Effector memory CD4-positive, alpha-beta T cell (primary cell): ENCODE data around the gene BAIAP3.
"Not testable (repeated sequence)": the region's sequence is repeated elsewhere in the genome, so short reads cannot be mapped to it uniquely, and the experiment has no call there.

Source experiments
- DNase-seq, 3 donors: peaks; one replicate each; pipeline ENCODE4 v3.0.0-alpha.2; 2020
- H3K27ac ChIP-seq: 2 replicates; pipeline ENCODE4 v1.7.0; 2013; ENCODE audit warnings: mild to moderate bottlenecking, low read length, moderate library complexity; ENCODE audit not compliant: insufficient read depth, poor library complexity, severe bottlenecking
- H3K27me3 ChIP-seq: replicated peaks from 2 replicates; pipeline ENCODE4 v1.7.0; 2013; ENCODE audit warnings: mild to moderate bottlenecking, low read length; ENCODE audit not compliant: insufficient read depth, control insufficient read depth, poor library complexity, severe bottlenecking
- H3K36me3 ChIP-seq: 2 replicates; pipeline ENCODE4 v1.7.0; 2013; ENCODE audit warnings: mild to moderate bottlenecking, low read length, moderate library complexity; ENCODE audit not compliant: control insufficient read depth, insufficient read depth
- H3K4me1 ChIP-seq: 2 replicates; pipeline ENCODE4 v1.7.0; 2013; ENCODE audit warnings: low read length, mild to moderate bottlenecking; ENCODE audit not compliant: control insufficient read depth, insufficient read depth, poor library complexity, severe bottlenecking
- H3K4me3 ChIP-seq: 2 replicates; pipeline ENCODE4 v1.7.0; 2013; ENCODE audit warnings: low read length, low read depth, mild to moderate bottlenecking; ENCODE audit not compliant: insufficient read depth, poor library complexity, severe bottlenecking
- H3K9me3 ChIP-seq: 2 replicates; pipeline ENCODE4 v1.7.0; 2013; ENCODE audit warnings: mild to moderate bottlenecking, low read length, moderate library complexity; ENCODE audit not compliant: control insufficient read depth

The BAIAP3 gene

GRCh38 chr16:1290860-1291575 lies 42.4 kb upstream of the BAIAP3 start:
- peaks cover 10% of the 10 kb centered on the region for H3K27me3 ChIP-seq
- DNase-seq = no peak
- no peak overlapping the region for H3K27ac ChIP-seq

GRCh38 chr16:1291576-1291974 lies 41.9 kb upstream of the BAIAP3 start:
- Histone ChIP-seq H3K36me3 (no peaks in the 10 kb centered on the region), H3K4me1 (peaks cover 3% of the 10 kb centered on the region), H3K4me3 (no peak overlapping the region), H3K27me3 (peaks cover 10% of the 10 kb centered on the region), H3K9me3 (no peaks in the 10 kb centered on the region), H3K27ac (no peak overlapping the region)
- no peak for DNase-seq

More at GRCh38 chr16:1290860-1291575, 42.4 kb upstream of the BAIAP3 start:
- peaks cover 3% of the 10 kb centered on the region for H3K4me1 ChIP-seq
- no peak overlapping the region for H3K4me3 ChIP-seq
- no peaks in the 10 kb centered on the region for H3K36me3 ChIP-seq
- no peaks in the 10 kb centered on the region for H3K9me3 ChIP-seq

GRCh38 chr16:1292208-1292607 lies 41.2 kb upstream of the BAIAP3 start:
- peaks cover 10% of the 10 kb centered on the region for H3K27me3 ChIP-seq
- not testable (repeated sequence) for H3K9me3 ChIP-seq, H3K27ac ChIP-seq, H3K4me3 ChIP-seq, H3K36me3 ChIP-seq, H3K4me1 ChIP-seq, DNase-seq

GRCh38 chr16:1292808-1293207 lies 40.6 kb upstream of the BAIAP3 start:
- H3K36me3 ChIP-seq, DNase-seq, H3K4me1 ChIP-seq, H3K27ac ChIP-seq, H3K4me3 ChIP-seq, H3K9me3 ChIP-seq: not testable (repeated sequence)
- H3K27me3 ChIP-seq = peaks cover 10% of the 10 kb centered on the region

GRCh38 chr16:1293921-1294656 lies 39.4 kb upstream of the BAIAP3 start:
- Histone ChIP-seq H3K36me3 (no peaks in the 10 kb centered on the region), H3K4me1 (peaks cover 3% of the 10 kb centered on the region), H3K4me3 (no peak overlapping the region), H3K9me3 (no peaks in the 10 kb centered on the region), H3K27me3 (peaks cover 3% of the 10 kb centered on the region), H3K27ac (no peak overlapping the region)
- DNase-seq = no peak

- no peak for DNase-seq
- no peaks in the 10 kb centered on the region for H3K27me3 ChIP-seq
Observed at GRCh38 chr16:1295465-1295864, 38.0 kb upstream of the BAIAP3 start.

GRCh38 chr16:1296688-1297017 lies 36.8 kb upstream of the BAIAP3 start:
- H3K9me3 ChIP-seq = not testable (repeated sequence)

More at GRCh38 chr16:1295465-1295864, 38.0 kb upstream of the BAIAP3 start:
- Histone ChIP-seq H3K27ac (no peak overlapping the region), H3K36me3 (no peaks in the 10 kb centered on the region), H3K4me3 (no peak overlapping the region), H3K9me3 (no peaks in the 10 kb centered on the region), H3K4me1 (peaks cover under 1% of the 10 kb centered on the region)

GRCh38 chr16:1297018-1297696 lies 36.3 kb upstream of the BAIAP3 start:
- H3K4me3 ChIP-seq = no peak overlapping the region
- H3K4me1 ChIP-seq = peaks cover 10% of the 10 kb centered on the region
- no peak overlapping the region for H3K27ac ChIP-seq
- no peaks in the 10 kb centered on the region for H3K27me3 ChIP-seq
- H3K9me3 ChIP-seq = no peaks in the 10 kb centered on the region
- H3K36me3 ChIP-seq = no peaks in the 10 kb centered on the region
- no peak for DNase-seq

More at GRCh38 chr16:1296688-1297017, 36.8 kb upstream of the BAIAP3 start:
- not testable (repeated sequence) for DNase-seq, H3K27ac ChIP-seq, H3K27me3 ChIP-seq, H3K4me3 ChIP-seq, H3K36me3 ChIP-seq, H3K4me1 ChIP-seq

GRCh38 chr16:1298406-1298805 lies 35.0 kb upstream of the BAIAP3 start:
- H3K4me3 ChIP-seq = no peak overlapping the region
- no peaks in the 10 kb centered on the region for H3K27me3 ChIP-seq
- no peak overlapping the region for H3K27ac ChIP-seq
- DNase-seq = no peak
- no peaks in the 10 kb centered on the region for H3K9me3 ChIP-seq
- peaks cover 10% of the 10 kb centered on the region for H3K4me1 ChIP-seq
- H3K36me3 ChIP-seq = no peaks in the 10 kb centered on the region
